GM12874 (cell line): ENCODE measurements around the gene PCMTD2.

Experiments used
- CTCF ChIP-seq: IDR thresholded peaks from 2 replicates; pipeline ENCODE4 v1.5.1; 2011; ENCODE audit warnings: low read depth, mild to moderate bottlenecking, control low read depth, low read length, moderate library complexity; ENCODE audit not compliant: insufficient read depth

Gene PCMTD2

DNA sequence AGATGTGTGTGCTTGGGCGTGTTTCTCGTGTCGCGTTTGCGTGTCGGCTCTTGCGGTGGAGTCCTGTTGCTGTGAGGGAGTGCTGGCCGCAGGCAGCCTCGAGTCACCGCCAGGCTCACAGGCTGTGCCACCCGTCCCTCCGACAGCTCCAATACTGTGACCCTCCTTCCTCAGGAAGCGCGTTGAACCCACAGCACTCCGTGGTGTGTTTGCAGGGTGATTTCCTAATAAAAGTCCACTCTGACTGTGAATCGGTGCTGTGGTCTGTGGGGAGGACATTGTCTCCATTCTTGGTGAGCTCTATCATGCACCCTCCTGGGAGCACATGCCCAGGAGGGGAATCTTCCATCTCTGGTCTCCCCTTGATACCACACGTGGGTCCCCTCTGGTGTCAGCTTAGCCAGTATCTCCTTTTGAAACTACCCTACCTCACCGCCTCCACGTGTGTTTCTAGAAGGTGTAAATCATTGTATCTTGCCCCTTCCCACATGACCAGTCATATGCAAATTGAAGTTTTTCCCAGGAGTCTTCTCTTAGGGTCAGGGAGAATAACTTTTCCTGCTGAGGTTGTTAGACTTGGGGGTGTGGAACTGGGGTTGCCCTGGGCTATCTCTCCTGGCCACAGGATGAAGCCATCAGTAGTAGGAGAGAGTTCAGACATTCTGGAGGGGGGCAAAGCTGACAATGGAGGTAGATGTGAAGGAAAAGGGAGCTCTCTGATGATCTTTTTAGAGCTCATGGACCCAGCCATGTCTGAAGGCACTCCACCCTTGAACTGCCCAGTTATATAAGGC is 13.3 kb upstream of the PCMTD2 start:
- no peak for TF ChIP-seq CTCF

GRCh38 chr20:64242797-64243475 is 12.6 kb upstream of the PCMTD2 start:
- TF ChIP-seq CTCF = no peak

GRCh38 chr20:64244281-64244805 is 11.2 kb upstream of the PCMTD2 start:
- TF ChIP-seq CTCF = no peak

DNA sequence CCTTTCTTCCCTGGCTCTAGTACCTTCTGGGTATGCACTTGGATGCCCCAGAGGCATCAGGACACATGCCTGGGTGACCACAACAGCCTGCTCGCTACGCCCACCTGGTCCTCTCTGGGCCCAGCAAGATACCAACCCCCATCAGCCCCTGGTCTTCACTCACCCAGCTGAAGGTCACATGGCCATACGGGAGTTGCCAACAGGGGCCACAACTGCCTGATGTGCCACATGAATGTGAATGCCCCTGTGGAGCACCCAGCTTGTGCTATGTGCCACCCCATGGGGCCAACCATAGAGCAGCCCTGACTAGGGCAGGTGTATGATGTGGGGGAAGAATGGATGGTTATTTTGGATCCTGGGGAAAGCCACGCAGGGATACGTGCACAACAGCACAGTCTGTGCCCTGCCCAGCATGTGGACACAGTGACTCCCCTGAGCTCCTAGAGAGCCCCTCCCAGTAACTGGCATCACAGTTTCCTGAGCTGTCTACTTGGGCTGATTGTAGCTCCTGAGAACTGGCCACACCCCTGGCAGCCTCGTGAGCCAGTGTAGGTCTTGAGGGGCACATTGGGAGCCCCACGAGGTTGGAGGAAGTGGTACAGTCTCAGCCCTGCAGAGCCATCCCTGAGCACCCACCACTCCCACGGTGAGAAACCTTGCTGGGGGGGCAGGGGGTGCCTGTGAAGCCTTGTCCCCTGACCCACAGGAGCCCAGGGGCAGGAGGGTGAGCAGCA is 10.5 kb upstream of the PCMTD2 start:
- TF ChIP-seq CTCF = no peak

DNA sequence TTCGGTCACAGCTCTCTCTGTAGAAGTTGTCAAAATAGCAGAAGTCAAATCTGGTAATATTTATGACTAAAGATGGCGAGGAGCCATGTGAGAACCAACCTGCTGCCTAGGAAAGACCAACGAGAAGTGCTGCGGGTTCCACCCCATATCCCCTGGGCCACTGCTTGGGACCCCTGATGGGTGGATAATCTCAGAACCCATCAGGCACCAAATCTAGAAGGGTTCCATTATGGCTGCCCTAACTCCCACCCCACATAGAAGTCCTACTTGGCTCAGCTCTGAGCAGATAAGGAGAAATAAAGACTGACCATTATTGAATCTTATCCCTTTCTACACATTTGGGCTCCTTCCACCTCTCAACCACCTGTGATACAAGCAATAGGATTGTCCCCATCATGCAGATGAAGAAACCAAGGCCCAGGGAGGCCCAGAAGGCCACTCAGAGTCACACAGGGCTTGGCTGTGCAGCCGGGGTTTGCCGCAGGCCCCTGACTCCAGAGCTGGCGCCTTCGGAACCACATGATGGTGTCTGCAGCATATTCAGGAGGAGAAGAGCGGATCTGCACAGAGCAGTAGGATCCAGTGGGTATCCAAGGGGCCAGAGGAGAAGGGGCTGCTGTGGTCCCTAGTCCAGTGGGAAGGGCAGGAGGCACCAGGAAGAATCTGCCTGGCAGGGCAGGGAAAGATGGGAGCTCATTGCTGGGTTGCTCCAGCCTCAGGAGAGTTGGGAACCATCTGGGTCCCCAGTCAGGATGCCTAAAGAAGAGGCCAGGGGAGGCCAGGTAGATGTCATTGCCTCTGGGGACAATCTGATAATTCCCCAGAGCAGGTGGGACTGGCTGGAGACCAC is 9.6 kb upstream of the PCMTD2 start:
- TF ChIP-seq CTCF = no peak

GRCh38 chr20:64246616-64247306 is 8.8 kb upstream of the PCMTD2 start:
- TF ChIP-seq CTCF = no peak
